Ovary (tissue), 9 donors: ENCODE data around the gene RASD1. TPM values are rescaled to one million over a fixed set of nuclear protein-coding genes. Genes with fewer than 3 reads are reported as not detected.
A peak's percentile ranks its signal among the peaks of the same experiment; 100 is the strongest.

Experiments
- DNase-seq, 5 donors: peaks; one replicate each; pipeline ENCODE4 v3.0.0-alpha.2; 2019 to 2020
- H3K27ac ChIP-seq, 2 donors: fragments of 200-600 bp; one replicate each; pipeline versions ENCODE4 v1.5.1 to v1.8.0; 2019 to 2022
- H3K27me3 ChIP-seq: fragments of 200-600 bp; one replicate; pipeline ENCODE4 v1.8.0; 2022
- H3K36me3 ChIP-seq: fragments of 200-600 bp; sonication (generic); one replicate; pipeline ENCODE4 v1.5.1; 2019
- H3K4me1 ChIP-seq: one replicate; pipeline ENCODE4 v1.8.1; 2013; ENCODE audit warnings: mild to moderate bottlenecking, moderate library complexity; ENCODE audit not compliant: insufficient read depth
- H3K4me3 ChIP-seq: fragments of 200-600 bp; sonication (generic); one replicate; pipeline ENCODE4 v1.5.1; 2017
- H3K9me3 ChIP-seq, 2 donors: fragments of 200-600 bp in 1 of 2; sonication (generic) in 1 of 2; one replicate each; pipeline versions ENCODE4 v1.5.1 to v1.8.1; 2013 to 2019; ENCODE audit warnings: mild to moderate bottlenecking in 1 of 2, moderate library complexity in 1 of 2
- EP300 ChIP-seq: sonication (generic); formaldehyde crosslinking; IDR thresholded peaks from one replicate; pipeline ENCODE4 v1.6.1; 2017; ENCODE audit warnings: antibody characterized with exemption
- POLR2A ChIP-seq: fragments of 450-650 bp; IDR thresholded peaks from one replicate; pipeline ENCODE4 v1.6.1; 2017; ENCODE audit warnings: antibody characterized with exemption, mild to moderate bottlenecking, moderate library complexity
- WGBS, 3 donors: extraction: QIAGEN DNeasy Blood & Tissue Kit in 1 of 3; methylation state at CpG; one replicate each; pipeline versions ENCODE4 v1.1.5 to v1.1.7; 2013 to 2017; 5-methylcytosine and 5-hydroxymethylcytosine counted together
- intact Hi-C, 4 donors: fragments of 100-400 bp; cut with DNase I; formaldehyde crosslinking; loops; one replicate each; pipeline versions ENCODE4 v1.11.0 to v1.15.1; 2022 to 2023
- polyA plus RNA-seq, 2 donors: library from polyadenylated mRNA; stranded (reverse); fragments of 200-250 nt in 1 of 2; fragments of 350-450 nt in 1 of 2; fragmentation: Illumina TruSeq in 1 of 2; extraction: RNeasy Lipid Tissue Mini Kit (QIAGEN cat#74804) in 1 of 2; gene quantifications; one replicate each; pipeline ENCODE4 v1.2.3, GENCODE V29; 2013 to 2014
- total RNA-seq, 7 donors: library from RNA; depleted of rRNA in 2 of 7; stranded (reverse); fragments of >200 nt in 2 of 7; fragmentation: NEBNext Ultra II Directional in 3 of 7; extraction: Animal tissue kit (Norgen Biotek cat#: 25700) in 3 of 7; gene quantifications; one replicate each; pipeline versions ENCODE4 v1.1.0 to v1.2.4, GENCODE V29; 2016 to 2023
- TF ChIP-seq, protein P1 (sequence below), 3 donors: fragments of 450-650 bp in 2 of 3; fragments of 200-600 bp in 1 of 3; IDR thresholded peaks; one replicate each; pipeline versions ENCODE4 v1.5.1 to v1.8.0; 2016 to 2022; ENCODE audit warnings: antibody characterized with exemption in 3 of 3, mild to moderate bottlenecking in 1 of 3
- donor health status: DM: no; HTN: no; CAD: no; lungs with moderate emphysema.
- donor health status: DM: no; HTN: no; CAD: no.
- donor health status: Bipolar disorder and iron deficiency.
- donor health status: DM: yes; HTN: yes; CAD: no.
- donor health status: DM: no; HTN: no; CAD: no.
- donor health status: DM: yes; HTN: yes; CAD: no.

Gene RASD1
- total and polyA plus RNA-seq, 9 donors, result 1.9 to 55.9 (median 27.3) TPM

DNA sequence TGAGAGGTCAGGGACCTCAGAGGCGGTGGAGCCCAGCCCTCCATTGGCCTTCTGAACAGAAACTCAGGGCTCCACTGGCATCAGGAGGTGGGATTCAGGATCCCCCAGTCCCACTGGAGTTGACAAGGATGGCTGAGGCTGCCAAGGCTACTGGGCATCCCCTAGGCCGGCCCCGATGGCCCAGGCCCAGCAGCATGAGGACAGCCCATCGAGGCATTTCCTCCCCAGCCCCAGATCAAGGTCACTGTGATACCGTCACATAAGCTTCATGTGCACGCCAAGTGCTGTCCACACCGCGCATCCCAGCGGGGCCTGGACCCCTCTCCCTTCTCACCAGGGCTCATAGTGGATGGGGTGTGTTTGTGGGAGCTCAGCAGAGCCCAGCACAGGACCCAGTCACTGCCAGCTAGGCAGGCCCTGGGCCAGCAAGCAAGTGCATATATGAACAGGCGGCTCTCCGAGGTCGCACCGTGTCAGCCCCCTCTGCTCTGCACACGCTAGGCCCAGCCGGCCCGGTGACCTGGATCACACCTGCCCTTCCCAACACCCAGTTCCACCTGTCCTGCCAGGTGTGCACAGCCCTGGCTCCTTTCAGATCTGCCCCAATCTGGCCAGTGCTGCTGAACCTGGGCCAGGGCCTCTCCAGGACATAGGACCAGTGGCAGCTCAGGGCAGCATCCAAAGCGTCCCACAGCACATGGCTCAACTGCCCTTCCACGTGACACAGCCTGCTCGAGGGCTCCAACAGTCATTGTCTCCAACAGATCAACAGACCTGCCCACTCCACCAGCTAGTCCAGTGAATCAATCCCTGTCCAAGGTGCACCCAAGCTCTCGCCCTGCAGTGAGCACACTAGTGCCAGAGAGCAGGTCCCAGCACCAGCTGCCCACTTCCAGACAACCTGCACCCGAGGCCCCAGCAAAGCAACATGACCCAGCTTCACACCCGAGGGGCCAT, 32.8 kb upstream of the RASD1 start:
- H3K27ac ChIP-seq, result no peak overlapping the region
- no peak for DNase-seq
- WGBS, 3 donors, result 62 to 76% (median 69%) methylated on average over 21 to 22 of the region's 22 CpGs
- H3K9me3 ChIP-seq, result no peaks in the 10 kb centered on the region
- peaks cover 17% of the 10 kb centered on the region for H3K4me1 ChIP-seq
- H3K4me3 ChIP-seq, result no peak overlapping the region
- H3K27me3 ChIP-seq, result no peaks in the 10 kb centered on the region
- H3K36me3 ChIP-seq, result no peaks in the 10 kb centered on the region
- intact Hi-C loops, result no loop called here
- TF ChIP-seq EP300 (no peak), POLR2A (no peak)
- TF ChIP-seq, protein P1, sequence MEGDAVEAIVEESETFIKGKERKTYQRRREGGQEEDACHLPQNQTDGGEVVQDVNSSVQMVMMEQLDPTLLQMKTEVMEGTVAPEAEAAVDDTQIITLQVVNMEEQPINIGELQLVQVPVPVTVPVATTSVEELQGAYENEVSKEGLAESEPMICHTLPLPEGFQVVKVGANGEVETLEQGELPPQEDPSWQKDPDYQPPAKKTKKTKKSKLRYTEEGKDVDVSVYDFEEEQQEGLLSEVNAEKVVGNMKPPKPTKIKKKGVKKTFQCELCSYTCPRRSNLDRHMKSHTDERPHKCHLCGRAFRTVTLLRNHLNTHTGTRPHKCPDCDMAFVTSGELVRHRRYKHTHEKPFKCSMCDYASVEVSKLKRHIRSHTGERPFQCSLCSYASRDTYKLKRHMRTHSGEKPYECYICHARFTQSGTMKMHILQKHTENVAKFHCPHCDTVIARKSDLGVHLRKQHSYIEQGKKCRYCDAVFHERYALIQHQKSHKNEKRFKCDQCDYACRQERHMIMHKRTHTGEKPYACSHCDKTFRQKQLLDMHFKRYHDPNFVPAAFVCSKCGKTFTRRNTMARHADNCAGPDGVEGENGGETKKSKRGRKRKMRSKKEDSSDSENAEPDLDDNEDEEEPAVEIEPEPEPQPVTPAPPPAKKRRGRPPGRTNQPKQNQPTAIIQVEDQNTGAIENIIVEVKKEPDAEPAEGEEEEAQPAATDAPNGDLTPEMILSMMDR (IDR thresholded peaks at IDR 0.05), result no peak

DNA sequence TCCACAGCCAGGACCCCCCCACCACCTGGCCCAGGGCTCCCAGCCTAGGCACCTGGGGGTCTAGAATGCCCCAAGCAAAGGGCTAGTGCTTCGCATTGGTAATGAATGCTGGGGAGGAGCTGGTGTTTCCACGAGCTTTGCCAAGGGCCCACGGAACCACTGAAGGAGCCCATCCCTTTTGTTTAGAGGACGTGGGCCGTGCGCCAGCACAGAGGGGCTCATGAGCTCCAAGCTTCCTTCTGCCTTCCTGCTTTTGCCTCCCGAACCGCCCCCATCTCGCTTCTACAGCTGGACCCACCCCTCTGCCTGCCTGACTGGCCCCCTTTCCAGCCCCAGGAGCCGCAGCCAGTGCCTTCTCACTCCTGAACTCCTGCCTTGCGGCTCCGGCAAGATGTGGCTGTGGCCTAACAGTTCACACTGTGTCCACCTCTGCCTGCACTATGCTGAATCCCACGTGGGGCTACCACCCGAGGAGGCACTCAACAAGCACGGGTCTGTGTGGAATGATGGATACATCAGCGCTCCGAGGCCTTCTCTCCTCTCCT, 31.8 kb upstream of the RASD1 start:
- TF ChIP-seq, protein P1 (IDR thresholded peaks at IDR 0.05), result no peak
- TF ChIP-seq POLR2A (no peak), EP300 (no peak)
- H3K9me3 ChIP-seq, result no peaks in the 10 kb centered on the region
- DNase-seq, result no peak
- H3K27ac ChIP-seq, result no peak overlapping the region
- 86 to 91% (median 88%) methylated on average over 17 of the region's 17 CpGs for WGBS, 3 donors
- H3K4me3 ChIP-seq, result no peak overlapping the region
- intact Hi-C loops, result no loop called here
- H3K36me3 ChIP-seq, result no peaks in the 10 kb centered on the region
- H3K27me3 ChIP-seq, result no peaks in the 10 kb centered on the region
- peaks cover 21% of the 10 kb centered on the region for H3K4me1 ChIP-seq

DNA sequence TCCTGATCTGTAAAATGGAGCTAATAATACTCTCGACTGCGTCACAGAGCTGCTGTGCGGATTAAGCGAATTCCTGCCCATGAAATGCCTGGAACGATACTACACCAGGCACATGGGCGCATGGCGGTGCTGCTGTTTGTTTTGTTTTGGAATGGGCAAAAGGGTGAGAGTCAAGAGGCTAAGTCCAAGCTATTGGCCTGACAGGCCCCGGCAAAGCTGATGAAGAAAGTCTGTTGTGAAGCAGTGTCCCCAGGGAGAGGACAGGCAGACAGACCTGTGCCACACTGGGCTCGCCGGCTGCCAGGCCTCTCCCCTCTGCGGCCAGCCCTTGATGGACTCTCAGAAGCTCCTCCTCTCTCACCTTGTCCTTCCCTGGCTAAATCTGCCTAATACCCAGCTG, 31.3 kb upstream of the RASD1 start:
- no peak overlapping the region for H3K27ac ChIP-seq
- TF ChIP-seq, protein P1 (IDR thresholded peaks at IDR 0.05), result no peak
- no peak for TF ChIP-seq EP300
- TF ChIP-seq POLR2A, result no peak
- no peaks in the 10 kb centered on the region for H3K9me3 ChIP-seq
- no peaks in the 10 kb centered on the region for H3K36me3 ChIP-seq
- intact Hi-C loops, result no loop called here
- no peak overlapping the region for H3K4me3 ChIP-seq
- H3K27me3 ChIP-seq, result no peaks in the 10 kb centered on the region
- DNase-seq, result no peak
- 93 to 95% (median 93%) methylated on average over 11 of the region's 11 CpGs for WGBS, 3 donors
- H3K4me1 ChIP-seq, result peaks cover 21% of the 10 kb centered on the region

DNA sequence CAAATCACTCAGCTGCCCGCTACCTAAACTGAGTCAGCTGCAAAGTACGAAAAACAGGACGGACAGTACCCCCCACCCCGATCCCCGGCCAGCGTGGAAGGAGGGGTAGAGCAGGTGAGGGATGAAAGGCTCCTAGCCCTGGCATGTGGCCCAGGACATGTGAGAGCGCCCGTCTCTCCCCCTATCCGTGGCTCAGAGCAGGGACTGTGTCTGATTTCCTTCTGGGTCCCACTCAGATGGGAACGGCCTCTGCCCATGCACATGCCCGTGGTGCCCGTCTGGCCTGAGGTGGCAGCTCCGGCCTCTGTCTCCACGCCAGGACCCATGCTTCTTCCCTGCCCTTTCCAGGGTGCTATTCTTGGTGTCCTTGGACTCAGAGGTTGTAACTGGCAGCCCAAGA, 30.2 kb upstream of the RASD1 start:
- TF ChIP-seq, protein P1 (IDR thresholded peaks at IDR 0.05), result no peak
- TF ChIP-seq EP300 (no peak), POLR2A (no peak)
- peak; percentile 41 to 78 (median 60) for DNase-seq
- Histone ChIP-seq H3K9me3 (no peaks in the 10 kb centered on the region), H3K36me3 (no peaks in the 10 kb centered on the region), H3K27me3 (no peaks in the 10 kb centered on the region), H3K4me1 (peaks cover 21% of the 10 kb centered on the region), H3K4me3 (no peak overlapping the region), H3K27ac (no peak overlapping the region)
- intact Hi-C loops, result no loop called here
- WGBS, 3 donors, result 14 to 37% (median 31%) methylated on average over 14 of the region's 14 CpGs
